Adipose tissue (tissue), 3 donors: ENCODE results near the gene ZNF808. TPM values are rescaled to one million over a fixed set of nuclear protein-coding genes. Genes with fewer than 3 reads are reported as not detected.
A peak's percentile ranks its signal among the peaks of the same experiment; 100 is the strongest.
"Not testable (repeated sequence)": the region's sequence is repeated elsewhere in the genome, so short reads cannot be mapped to it uniquely, and the experiment has no call there.

Experiments used
- H3K27ac ChIP-seq: one replicate; pipeline ENCODE4 v1.5.1; 2013; ENCODE audit warnings: low read depth, low read length
- WGBS, 3 donors: extraction: QIAGEN DNeasy Blood & Tissue Kit; methylation state at CpG; one replicate each; pipeline ENCODE4 v1.1.7; 2013; 5-methylcytosine and 5-hydroxymethylcytosine counted together
- polyA plus RNA-seq, 3 donors: library from polyadenylated mRNA; stranded (reverse); fragments of 200-250 nt; gene quantifications; one replicate each; pipeline ENCODE4 v1.2.3, GENCODE V29; 2013
- donor health status: healthy with polysubstance abuse.
- donor health status: Bipolar disorder and iron deficiency.
- donor health status: healthy.

Gene ZNF808
- polyA plus RNA-seq, 3 donors = 1.8 to 2.6 (median 2.5) TPM

DNA sequence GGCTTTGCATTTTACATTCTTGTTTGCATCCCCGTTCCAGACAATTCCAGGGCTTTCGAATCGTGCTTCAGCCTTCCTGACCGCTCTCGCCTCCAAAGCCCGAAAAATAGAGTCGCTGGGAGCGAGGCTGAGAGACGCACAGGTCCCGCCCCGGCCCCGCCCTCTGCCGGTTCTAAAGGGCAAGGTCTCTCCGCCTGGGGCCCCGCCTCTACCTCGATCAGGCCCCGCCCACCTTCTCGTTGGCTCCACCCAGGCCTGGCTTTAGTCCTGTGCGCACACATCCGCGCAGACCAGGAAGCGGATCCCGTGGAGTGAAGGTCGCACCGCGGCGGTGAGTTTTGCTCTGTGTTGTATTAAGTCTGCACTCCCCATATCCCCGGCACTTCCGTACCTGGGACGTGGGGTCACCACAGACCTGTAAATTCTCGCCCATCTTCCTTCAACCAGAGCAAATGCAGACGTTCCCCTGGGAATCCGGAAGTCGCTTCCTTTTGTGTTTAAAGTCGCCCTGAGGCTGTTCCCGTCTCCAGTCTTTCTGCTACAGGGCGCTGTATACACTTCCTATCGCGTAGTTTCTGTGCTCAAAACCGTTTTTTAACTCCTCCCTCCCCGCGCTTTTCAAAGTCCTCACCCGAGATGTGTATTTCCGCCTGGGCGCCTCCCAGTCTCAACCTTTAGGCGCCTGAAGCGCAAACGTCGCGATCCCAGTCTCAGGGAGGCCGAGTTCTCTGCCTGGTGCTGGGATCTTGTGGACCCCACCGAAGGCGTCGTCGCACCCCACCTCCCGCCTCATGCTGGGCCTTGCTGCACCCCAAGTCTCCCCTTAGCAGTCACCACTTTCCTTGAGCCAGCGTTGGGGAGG is 42.8 kb downstream of the ZNF808 start, which contains the start of gene ZNF701:
TSS of gene ZNF701 (plus strand) at position 288 of the 862 bp plus-strand sequence. CDS start 3,861 bp downstream, outside the sequence.
- WGBS, 3 donors = 0 to 1% (median 0%) methylated on average over 57 of the region's 57 CpGs
- no peak within 1 kb of the TSS for H3K27ac ChIP-seq

DNA sequence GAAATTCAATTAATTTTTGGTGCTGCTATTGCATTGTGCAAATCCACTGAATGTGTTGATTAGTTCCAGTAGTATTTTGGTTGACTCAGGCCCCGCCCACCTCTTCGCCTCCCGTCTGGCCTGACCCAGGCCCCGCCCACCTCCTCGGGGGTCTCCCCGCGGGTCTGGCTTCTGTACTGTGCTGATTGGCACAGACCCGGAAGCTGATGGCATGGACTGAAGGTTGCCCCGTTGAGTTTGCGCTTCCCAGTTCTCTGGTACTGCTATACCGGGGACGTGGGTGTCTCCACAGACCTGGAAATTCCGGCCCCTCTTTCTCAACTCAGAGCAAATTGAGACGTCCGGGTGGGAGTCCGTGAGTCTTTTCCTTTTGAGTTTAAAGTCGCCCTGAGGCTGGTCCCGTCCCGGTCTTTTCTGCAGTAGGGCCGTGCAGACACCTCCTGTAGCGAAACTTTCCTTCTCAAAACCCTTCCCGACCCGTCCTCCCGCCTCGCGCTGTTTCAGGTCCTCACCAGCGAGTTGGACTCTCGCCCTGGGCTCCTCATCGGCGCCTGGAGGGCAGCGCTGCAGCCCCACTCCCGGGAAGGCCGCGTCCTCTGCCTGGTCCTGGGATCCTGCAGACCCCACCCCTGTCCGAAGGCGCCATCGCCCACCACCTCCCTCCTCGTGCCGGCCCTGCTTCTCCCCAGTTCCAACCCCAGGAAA is 57.4 kb downstream of the ZNF808 start:
- no peak overlapping the region for H3K27ac ChIP-seq
- 29 to 61% (median 55%) methylated on average over 39 of the region's 39 CpGs for WGBS, 3 donors

DNA sequence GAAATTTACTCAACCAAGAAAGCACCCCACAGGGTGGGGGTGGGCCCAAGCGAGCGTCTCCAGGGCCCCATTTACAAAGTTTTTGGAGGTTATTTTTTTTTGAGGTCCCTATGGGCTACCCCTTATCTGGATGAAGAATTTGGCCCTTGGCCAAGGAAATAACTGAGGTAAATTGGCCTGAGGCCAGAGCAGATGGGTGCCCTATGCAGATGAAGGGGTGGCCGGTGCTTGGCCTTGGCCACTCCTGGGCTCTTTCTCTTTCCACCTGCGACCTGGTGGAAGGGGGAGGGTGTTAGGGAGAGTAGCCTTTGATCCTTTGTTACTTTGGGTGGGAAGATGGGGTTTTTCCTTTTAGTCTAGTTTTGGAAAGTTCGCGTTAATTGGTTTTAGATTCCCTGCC is 58.1 kb downstream of the ZNF808 start:
- WGBS, 3 donors = 78 to 92% (median 91%) methylated on average over 6 of the region's 6 CpGs
- H3K27ac ChIP-seq = no peak overlapping the region

DNA sequence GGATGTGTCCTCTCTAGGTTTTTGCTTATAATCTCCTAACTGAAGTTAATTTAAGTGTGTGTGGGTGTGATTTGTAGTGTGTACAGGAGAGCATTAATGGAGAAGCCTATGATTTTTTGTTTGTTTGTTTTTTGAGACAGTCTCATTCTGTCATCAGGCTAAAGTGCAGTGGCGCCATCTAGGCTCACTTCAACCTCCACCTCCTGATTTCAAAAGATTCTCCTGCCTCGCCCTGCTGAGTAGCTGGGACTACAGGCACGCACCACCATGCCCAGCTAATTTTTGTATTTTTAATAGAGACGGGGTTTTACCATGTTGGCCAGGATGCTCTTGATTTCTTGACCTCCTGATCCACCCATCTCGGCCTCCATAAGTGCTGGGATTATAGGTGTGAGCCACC is 63.3 kb downstream of the ZNF808 start:
- WGBS, 3 donors = 89 to 91% (median 90%) methylated on average over 5 of the region's 5 CpGs
- H3K27ac ChIP-seq = no peak overlapping the region

DNA sequence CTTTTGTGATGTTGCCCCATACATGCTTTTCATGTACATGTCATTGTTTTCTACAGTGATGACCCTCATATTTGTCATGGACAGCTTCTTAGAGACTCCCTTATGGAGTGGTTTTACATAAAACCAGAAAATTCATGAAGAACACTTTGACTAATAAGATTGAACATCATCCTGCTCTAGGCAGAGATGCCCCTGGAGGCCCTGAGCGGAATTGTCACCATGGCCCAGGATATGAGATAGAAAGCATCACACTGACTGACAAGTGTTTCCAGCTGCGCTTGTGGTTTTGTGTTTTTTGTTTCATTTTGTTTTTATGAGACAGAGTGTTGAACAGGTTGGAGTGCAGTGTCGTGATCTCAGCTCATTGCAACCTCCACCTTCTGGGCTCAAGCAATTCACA is 64.8 kb downstream of the ZNF808 start:
- 65 to 97% (median 97%) methylated on average over 3 of the region's 3 CpGs for WGBS, 3 donors
- H3K27ac ChIP-seq = no peak overlapping the region

DNA sequence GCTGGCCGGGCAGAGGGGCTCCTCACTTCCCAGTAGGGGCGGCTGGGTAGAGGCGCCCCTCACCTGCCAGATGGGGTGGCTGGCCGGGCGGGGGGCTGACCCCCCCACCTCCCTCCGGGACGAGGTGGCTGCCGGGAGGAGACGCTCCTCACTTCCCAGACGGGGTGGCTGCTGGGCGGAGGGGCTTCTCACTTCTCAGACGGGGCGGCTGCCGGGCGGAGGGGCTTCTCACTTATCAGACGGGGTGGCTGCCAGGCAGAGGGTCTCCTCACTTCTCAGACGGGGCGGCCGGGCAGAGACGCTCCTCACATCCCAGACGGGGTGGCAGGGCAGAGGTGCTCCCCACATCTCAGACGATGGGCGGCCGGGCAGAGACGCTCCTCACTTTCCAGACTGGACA is 66.0 kb downstream of the ZNF808 start:
- not testable (repeated sequence) for H3K27ac ChIP-seq
- WGBS, 3 donors = 95% methylated on average over 11 to 16 of the region's 25 CpGs; no CpG with 5 or more reads in 1 of the 3 donors

DNA sequence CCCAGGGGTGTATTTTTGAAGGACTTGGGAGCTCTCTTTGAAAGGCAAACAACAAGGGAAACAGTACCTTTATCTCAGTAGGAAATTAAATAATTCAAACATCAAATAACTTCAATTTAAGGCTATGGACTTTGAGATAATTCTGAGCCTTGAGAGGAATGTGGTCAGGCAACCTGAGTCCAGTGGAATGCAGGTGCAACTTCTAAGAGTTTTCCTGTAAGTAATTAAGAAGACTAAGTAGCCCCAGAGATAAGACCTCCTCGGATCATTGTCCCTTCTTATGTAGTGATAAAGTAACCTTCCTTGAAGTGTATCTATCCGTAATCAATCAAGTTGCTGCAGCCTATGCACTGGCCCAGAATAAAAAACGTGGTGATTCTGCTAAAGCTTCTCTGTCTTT is 71.8 kb downstream of the ZNF808 start:
- WGBS, 3 donors = 57 to 91% (median 84%) methylated on average over 3 of the region's 3 CpGs
- no peak overlapping the region for H3K27ac ChIP-seq

DNA sequence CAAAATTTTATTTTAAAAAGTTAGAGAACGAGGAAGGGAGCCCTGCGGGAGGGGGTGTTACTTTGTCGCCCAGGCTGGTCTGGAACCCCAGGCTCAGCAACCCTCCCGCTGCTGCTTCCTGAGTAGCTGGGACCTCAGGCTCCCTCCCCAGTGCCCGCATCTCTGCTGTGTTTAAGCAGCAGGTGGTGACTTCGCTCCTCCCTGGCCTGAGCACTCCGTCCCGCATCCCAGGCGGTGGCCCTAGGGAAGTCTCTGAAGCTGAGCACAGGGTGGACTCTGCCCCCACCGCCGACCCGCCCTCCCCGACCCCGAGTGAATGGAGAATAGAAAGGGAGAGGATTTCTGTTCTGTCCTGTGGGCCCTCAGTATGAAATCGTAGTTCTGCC is 73.2 kb downstream of the ZNF808 start:
- peak overlapping the region; percentile 43 for H3K27ac ChIP-seq
- whole genome bisulfite sequencing, 3 donors = 1 to 2% (median 2%) methylated on average over 15 of the region's 15 CpGs

DNA sequence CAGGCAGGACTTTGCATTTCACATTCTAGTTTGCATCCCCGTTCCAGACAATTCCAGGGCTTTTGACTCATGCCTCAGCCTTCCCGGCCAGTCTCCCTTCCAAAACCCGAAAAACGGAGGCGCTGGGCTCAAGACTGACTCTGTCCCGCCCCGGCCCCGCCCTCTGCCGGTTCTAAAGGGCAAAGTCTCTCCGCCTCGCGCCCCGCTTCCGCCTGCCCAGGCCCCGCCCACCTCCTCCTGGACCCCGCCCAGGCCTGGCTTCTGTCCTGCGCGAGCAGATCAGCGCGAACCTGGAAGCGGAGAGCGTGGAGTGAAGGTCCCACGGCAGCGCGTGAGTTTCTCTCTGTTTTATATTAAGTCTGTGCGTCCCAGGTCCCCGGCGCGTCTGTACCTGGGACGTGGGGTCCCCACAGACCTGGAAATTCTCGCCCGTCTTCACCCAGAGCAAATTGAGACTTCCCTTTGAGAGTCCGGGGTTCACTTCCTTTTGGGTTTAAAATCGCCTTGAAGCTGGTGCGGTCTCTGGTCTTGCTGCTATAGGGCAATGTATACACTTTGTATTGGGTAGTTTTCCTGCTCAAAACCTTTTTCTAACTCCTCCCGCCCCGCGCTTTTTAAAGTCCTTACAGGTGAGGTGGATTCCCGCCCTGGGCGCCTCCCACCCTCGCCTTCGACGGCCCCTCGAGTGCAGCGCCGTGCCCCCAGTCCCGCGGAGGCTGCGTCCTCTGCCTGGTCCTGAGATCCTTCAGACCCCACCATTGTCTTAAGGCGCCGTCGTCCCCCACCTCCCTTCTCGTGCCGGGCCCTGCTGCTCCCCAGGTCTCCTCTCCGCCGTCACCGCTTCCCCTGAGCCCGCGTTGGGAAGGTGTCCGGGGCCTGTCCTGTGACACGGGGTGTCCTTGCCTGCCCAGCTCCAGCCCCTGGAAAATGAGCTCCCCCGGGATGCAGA is 73.8 kb downstream of the ZNF808 start:
- no peak overlapping the region for H3K27ac ChIP-seq
- 0 to 1% (median 1%) methylated on average over 61 to 62 of the region's 62 CpGs for WGBS, 3 donors

DNA sequence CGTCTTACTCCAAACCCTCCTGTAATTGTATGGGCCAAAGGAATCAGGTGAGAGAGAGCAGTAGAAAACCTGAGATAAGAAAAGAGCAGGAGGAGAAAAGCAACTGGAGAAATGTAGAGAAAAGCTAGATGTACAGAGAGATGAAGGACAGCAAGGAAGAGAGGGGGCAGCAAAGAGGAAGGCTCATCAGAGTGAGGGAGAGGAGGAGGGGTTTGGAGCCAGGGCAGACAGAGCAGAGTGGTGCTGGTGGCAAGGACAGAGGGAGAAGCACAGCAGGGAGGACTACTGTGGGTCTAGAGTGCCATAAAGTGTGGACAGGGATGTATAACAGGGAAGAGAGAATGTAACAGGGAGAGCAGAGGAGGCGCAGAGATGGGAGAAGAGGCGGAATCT is 74.5 kb downstream of the ZNF808 start:
- 47 to 62% (median 60%) methylated on average over 3 of the region's 3 CpGs for WGBS, 3 donors
- not testable (repeated sequence) for H3K27ac ChIP-seq

DNA sequence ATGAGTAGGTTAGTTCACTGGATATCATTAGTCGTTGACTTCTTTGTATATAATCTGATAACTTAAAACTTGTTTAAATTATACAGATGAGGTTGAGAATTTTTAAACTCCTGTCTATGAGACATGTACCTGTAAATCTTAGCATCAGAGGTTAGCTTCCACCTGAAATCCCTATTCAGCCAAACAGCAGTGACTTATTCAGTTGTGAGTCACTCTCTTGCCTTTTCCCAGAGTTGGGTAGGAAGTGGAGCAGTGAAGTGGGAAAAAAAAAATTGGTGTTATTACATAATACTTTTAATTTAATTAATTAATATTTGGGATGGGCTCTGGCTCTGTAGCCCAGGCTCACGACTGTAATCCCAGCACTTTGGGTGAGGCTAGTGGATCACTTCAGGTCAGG is 75.5 kb downstream of the ZNF808 start:
- WGBS, 3 donors = 71 to 93% (median 82%) methylated on average over 2 of the region's 2 CpGs
- no peak overlapping the region for H3K27ac ChIP-seq

DNA sequence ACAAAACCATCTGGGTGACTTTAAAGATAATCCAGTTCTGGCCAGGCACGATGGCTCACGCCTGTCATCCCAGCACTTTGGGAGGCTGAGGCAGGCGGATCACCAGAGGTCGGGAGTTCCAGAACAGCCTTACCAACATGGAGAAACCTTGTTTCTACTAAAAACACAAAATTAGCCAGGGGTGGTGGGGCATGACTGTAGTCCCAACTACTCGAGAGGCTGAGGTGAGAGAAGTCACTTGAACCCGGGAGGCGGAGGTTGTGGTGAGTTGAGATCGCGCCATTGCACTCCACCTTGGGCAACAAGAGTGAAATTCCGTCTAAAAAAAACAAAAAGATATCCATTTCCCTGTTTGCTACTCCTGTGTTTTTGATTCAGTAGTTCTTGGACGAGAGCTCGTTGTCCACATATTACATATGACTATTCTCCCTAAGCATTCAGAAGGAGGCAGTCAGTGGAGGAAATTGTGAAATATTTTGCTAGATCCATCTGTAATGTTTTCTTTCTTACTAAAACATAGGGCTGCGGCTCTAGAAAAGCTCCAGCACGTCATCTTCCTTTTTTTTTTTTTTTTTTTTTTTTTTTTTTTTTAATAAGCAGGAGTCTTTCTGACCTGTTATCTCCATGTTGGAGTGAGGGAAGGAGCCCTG is 76.2 kb downstream of the ZNF808 start:
- 77 to 84% (median 80%) methylated on average over 14 of the region's 14 CpGs for WGBS, 3 donors
- H3K27ac ChIP-seq = no peak overlapping the region

Other genes starting within 250 kb of the ZNF808 start
- gene ZNF480, start 230.5 kb upstream of the ZNF808 start, polyA plus RNA-seq = 1 to 10 TPM; 2.5 to 3.4 (median 2.8) TPM
- gene ZNF610, start 191.4 kb upstream of the ZNF808 start, polyA plus RNA-seq = 1 to 10 TPM in 1 of 3 donors, under 1 TPM in 2; 0.39 to 1.0 (median 0.93) TPM
- 10 to 100 TPM in 1 of 3 donors, 1 to 10 TPM in 2; 5.7 to 12.5 (median 8.5) TPM for gene ZNF880, start 157.7 kb upstream of the ZNF808 start, polyA plus RNA-seq
- gene ZNF528, start 129.8 kb upstream of the ZNF808 start, polyA plus RNA-seq = 10 to 100 TPM in 1 of 3 donors, 1 to 10 TPM in 2; 3.2 to 11.9 (median 4.3) TPM
- gene ZNF534, start 98.5 kb upstream of the ZNF808 start, polyA plus RNA-seq = not detected
- 1 to 10 TPM in 1 of 3 donors, under 1 TPM in 2; 0.27 to 1.0 (median 0.40) TPM for gene ZNF578, start 74.1 kb upstream of the ZNF808 start, polyA plus RNA-seq
- 1 to 10 TPM; 2.5 to 9.0 (median 2.9) TPM for gene ZNF701, start 42.6 kb downstream of the ZNF808 start, polyA plus RNA-seq
- 10 to 100 TPM; 16.2 to 39.8 (median 22.6) TPM for gene ZNF83, start 110.7 kb downstream of the ZNF808 start, polyA plus RNA-seq
- 1 to 10 TPM; 1.7 to 5.6 (median 2.7) TPM for gene ZNF611, start 207.4 kb downstream of the ZNF808 start, polyA plus RNA-seq